Fibroblast of skin of scalp (primary cell): ENCODE results near the gene TREML2. TPM values are rescaled to one million over a fixed set of nuclear protein-coding genes. Genes with fewer than 3 reads are reported as not detected.
"Not testable (repeated sequence)": the region's sequence is repeated elsewhere in the genome, so short reads cannot be mapped to it uniquely, and the experiment has no call there.

Source experiments
- DNase-seq: peaks from one replicate; pipeline ENCODE4 v3.0.0-alpha.2; 2013
- polyA plus RNA-seq, 2 experiments: library from polyadenylated mRNA; unstranded; fragments of 120-200 nt; gene quantifications; one replicate each; pipeline ENCODE4 v1.2.1, GENCODE V29; 2013; ENCODE audit not compliant: insufficient read length in 2 of 2

The TREML2 gene
- not detected for polyA plus RNA-seq (2013, experiment 1 of 2; ENCODE audit: insufficient read length)
- polyA plus RNA-seq (2013, experiment 2 of 2; ENCODE audit: insufficient read length), result not detected

GRCh38 chr6:41200901-41201763, at the start of gene TREML2:
TREML2 (minus strand) TSS chr6:41201149; CDS start chr6:41201008, 141 bp downstream.
- DNase-seq, result no peak

GRCh38 chr6:41247882-41248705, 47.1 kb upstream of the TREML2 start:
- DNase-seq, result no peak

- DNase-seq, result no peak
Measured at GRCh38 chr6:41247288-41247865, 46.4 kb upstream of the TREML2 start.

- DNase-seq, result not testable (repeated sequence)
Measured at GRCh38 chr6:41246529-41246928, 45.6 kb upstream of the TREML2 start.

GRCh38 chr6:41239467-41240159, 38.7 kb upstream of the TREML2 start:
- DNase-seq, result no peak

- no peak for DNase-seq
Measured at GRCh38 chr6:41237128-41237527, 36.2 kb upstream of the TREML2 start.

GRCh38 chr6:41236276-41236675, 35.3 kb upstream of the TREML2 start:
- no peak for DNase-seq

GRCh38 chr6:41232667-41233066, 31.7 kb upstream of the TREML2 start:
- no peak for DNase-seq

GRCh38 chr6:41231246-41231645, 30.3 kb upstream of the TREML2 start:
- no peak for DNase-seq

GRCh38 chr6:41229721-41230120, 28.8 kb upstream of the TREML2 start:
- no peak for DNase-seq

- DNase-seq, result no peak
Measured at GRCh38 chr6:41228616-41229015, 27.7 kb upstream of the TREML2 start.

GRCh38 chr6:41228096-41228495, 27.1 kb upstream of the TREML2 start, which contains the start of gene TREML4:
TREML4 (plus strand) TSS chr6:41228349; CDS start chr6:41228428, 79 bp downstream.
- DNase-seq, result no peak

- DNase-seq, result no peak
Measured at GRCh38 chr6:41226752-41227151, 25.8 kb upstream of the TREML2 start.

GRCh38 chr6:41224800-41225199, 23.9 kb upstream of the TREML2 start:
- DNase-seq, result no peak

- no peak for DNase-seq
Measured at GRCh38 chr6:41222513-41222912, 21.6 kb upstream of the TREML2 start.

- DNase-seq, result no peak
Measured at GRCh38 chr6:41222045-41222444, 21.1 kb upstream of the TREML2 start.

GRCh38 chr6:41216616-41217015, 15.7 kb upstream of the TREML2 start:
- DNase-seq, result no peak

- DNase-seq, result no peak
Measured at GRCh38 chr6:41215777-41216176, 14.8 kb upstream of the TREML2 start.

GRCh38 chr6:41214559-41215238, 13.8 kb upstream of the TREML2 start:
- DNase-seq, result no peak

GRCh38 chr6:41209547-41210320, 8.8 kb upstream of the TREML2 start:
- no peak for DNase-seq
